Stimulated activated CD8-positive, alpha-beta memory T cell treated with anti-CD3 and anti-CD28 coated beads, Interleukin-4, amount 100 ng/mL, for 1 hour (primary cell): ENCODE results near the gene NAPEPLD.
"Not testable (repeated sequence)": the region's sequence is repeated elsewhere in the genome, so short reads cannot be mapped to it uniquely, and the experiment has no call there.

Experiments used
- DNase-seq, 2 donors: peaks; one replicate each; pipeline ENCODE4 v3.0.0-alpha.2; 2020; ENCODE audit warnings: low read depth in 2 of 2, low spot score in 1 of 2

Gene NAPEPLD

DNA sequence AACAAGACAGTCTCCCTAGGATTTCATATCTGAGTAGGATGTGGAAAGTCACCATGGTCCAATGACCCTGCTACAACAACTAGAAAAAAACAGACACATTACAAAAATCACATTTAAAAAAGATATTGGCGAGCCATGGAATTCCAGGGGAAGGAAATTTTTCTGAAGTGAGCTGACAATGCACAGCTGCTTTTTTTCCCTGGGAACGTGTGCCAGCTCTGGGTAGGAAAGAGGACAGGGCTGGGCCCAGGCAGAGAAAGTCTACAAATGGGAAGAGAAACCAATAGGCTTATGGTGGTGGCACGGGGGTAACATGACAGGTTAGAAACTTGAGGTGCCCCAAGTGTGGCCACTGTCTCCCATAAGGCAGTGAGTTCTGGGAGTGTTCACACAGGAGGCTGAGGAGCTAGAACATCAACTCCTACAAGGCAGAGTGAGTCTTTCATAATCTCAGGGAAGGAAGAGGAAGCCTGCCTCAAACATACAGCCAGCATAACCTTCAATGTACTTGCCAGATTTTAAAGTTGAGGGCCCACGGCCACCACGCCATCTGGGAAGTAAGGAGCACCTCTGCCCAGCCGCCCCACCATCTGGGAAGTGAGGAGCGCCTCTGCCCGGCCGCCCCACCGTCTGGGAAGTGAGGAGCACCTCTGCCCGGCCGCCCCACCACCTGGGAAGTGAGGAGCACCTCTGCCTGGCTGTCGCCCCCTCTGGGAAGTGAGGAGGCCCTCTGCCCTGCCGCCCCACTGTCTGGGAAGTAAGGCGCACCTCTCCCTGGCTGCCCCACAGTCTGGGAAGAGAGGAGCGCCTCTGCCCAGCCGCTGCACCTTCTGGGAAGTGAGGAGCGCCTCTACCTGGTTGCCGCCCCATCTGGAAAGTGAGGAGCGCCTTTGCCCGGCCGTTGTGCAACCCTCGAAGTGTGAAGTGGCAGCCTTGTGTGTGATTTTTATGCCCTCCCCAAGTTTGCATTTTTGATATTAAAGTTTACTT is 80.2 kb downstream of the NAPEPLD start:
- no peak for DNase-seq

DNA sequence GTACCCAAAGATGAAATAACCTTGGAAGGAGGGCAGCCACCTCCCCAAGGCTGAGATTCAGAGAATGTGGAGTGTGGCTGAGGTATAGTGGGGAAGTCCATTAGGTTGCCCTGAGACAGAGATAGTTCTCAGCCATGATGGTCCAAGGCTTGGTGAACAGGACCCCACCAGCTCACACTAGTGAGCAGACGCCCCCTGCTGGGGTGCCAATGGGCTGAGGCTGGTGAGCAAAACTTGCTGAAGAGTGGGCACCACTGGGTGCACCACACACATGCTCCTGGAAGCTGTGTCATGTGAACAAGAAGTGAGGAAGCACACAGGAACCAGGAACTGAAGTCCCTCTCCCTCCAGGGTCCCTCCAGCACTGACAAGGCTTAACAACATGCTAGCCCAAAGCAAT is 83.2 kb downstream of the NAPEPLD start:
- DNase-seq, result no peak

DNA sequence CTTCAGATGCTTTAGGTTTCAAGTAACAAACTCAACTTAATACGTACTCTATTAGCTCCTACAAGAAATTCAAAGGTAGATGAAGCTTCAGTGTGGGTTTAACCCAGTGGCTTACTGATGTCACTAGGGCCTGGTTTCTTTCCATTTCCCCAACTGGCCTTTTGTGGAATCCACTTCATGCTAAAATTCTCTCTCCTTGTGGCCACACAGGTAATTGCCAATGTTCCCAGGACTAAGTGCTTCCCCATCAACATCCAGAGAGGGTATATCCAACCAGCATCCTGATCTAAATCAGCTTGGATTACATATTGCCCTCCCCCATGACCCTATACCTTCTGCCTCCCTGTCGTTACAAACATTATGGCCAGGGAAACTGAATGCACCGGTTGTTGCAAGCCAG is 85.0 kb downstream of the NAPEPLD start:
- DNase-seq, result no peak

DNA sequence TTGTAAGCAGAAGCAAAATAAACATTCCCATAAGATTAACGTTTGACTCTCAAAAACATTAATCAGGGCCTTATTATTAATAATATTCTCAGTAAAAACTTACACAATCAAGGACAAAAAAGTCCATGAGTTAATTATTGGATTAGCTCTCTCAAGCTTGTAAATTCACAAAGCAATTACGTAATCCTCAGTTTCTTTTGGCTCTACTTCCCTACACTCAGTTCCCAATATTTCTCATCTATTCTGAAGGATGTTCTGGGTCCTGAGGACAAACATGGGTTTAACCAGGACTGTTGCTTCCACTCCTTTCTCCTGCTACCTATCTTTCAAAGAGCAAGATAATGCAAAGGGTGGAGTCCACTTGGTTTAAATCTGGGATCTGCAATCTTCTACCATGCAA is 89.4 kb downstream of the NAPEPLD start:
- no peak for DNase-seq

DNA sequence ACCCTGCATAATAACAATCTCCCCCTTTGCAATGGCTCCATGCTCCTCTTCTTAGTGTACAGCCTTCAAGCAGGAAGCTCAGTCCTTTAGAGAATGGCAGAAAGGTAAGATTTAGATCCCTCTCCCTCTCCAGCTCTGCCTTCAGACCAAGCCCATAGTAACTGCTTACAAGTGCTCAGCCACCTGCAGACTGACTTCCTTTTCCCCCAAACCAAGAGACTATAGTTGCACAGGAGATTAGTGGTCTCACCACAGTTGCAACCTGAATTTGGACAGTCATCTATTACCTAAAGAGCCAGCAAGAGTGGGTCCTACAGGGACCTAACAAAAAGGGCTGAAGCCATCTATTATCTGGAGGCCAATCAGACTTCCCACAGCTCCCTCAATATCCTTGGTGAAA is 90.8 kb downstream of the NAPEPLD start:
- DNase-seq, result no peak

DNA sequence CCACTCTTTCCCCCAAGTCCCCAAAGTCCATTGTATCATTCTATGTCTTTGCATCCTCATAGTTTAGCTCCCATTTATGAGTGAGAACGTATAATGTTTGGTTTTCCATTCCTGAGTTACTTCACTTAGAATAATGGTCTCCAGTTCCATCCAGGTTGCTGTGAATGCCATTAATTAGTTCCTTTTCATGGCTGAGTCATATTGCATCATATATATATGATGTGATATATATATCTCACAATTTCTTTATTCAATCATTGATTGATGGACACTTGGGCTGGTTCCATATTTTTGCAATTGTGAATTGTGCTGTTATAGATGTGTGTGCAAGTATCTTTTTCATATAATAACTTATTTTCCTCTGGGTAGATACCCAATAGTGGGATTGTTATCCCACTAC is 92.9 kb downstream of the NAPEPLD start:
- DNase-seq, result not testable (repeated sequence)

DNA sequence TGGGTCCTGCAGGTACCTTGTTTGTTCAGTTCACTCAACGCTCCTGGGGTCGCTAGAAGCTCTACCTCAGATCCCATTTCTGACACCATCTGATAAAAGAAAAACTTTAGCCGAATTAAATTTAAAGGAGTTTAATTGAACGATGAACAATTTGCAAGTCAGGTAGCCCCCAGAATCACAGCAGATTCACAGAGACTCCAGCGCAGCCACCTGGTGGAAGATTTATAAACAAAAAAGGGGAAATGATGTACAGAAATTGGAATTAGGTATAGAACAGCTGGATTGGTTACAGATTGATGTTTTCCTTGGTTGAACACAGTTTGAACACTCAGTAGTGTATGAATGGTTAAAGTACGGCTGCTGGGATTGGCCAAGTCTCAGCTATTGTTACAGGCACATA is 97.4 kb downstream of the NAPEPLD start:
- DNase-seq, result no peak
